Kidney epithelial cell (primary cell): ENCODE results near the gene GXYLT1. TPM values are rescaled to one million over a fixed set of nuclear protein-coding genes. Genes with fewer than 3 reads are reported as not detected.

ENCODE experiments used
- DNase-seq: peaks from one replicate; pipeline ENCODE4 v3.0.0-alpha.2; 2010; ENCODE audit warnings: low read depth
- H3K27me3 ChIP-seq: 2 replicates; pipeline ENCODE4 v1.6.0; 2011; ENCODE audit warnings: low read length; ENCODE audit not compliant: control insufficient read depth, insufficient read depth
- H3K36me3 ChIP-seq: 2 replicates; pipeline ENCODE4 v1.5.1; 2011; ENCODE audit warnings: low read length; ENCODE audit not compliant: control insufficient read depth, insufficient read depth
- H3K4me3 ChIP-seq: 2 replicates; pipeline ENCODE4 v1.5.1; 2011; ENCODE audit warnings: low read depth, mild to moderate bottlenecking, control low read depth, low read length
- total RNA-seq: library from RNA; depleted of rRNA; stranded (reverse); fragments of >200 nt; gene quantifications from 2 replicates; pipeline ENCODE4 v1.2.3, GENCODE V29; 2015
- TF ChIP-seq, protein P1 (sequence below): IDR thresholded peaks from 2 replicates; pipeline ENCODE4 v1.5.1; 2011; ENCODE audit warnings: mild to moderate bottlenecking, moderate library complexity, low read length, control low read depth, inconsistent platforms; ENCODE audit not compliant: insufficient read depth, poor library complexity, severe bottlenecking

Gene GXYLT1
- total RNA-seq, 1 donor from 2014 or later, result 23.6 TPM

- no peak overlapping the region for H3K4me3 ChIP-seq
- TF ChIP-seq, protein P1, sequence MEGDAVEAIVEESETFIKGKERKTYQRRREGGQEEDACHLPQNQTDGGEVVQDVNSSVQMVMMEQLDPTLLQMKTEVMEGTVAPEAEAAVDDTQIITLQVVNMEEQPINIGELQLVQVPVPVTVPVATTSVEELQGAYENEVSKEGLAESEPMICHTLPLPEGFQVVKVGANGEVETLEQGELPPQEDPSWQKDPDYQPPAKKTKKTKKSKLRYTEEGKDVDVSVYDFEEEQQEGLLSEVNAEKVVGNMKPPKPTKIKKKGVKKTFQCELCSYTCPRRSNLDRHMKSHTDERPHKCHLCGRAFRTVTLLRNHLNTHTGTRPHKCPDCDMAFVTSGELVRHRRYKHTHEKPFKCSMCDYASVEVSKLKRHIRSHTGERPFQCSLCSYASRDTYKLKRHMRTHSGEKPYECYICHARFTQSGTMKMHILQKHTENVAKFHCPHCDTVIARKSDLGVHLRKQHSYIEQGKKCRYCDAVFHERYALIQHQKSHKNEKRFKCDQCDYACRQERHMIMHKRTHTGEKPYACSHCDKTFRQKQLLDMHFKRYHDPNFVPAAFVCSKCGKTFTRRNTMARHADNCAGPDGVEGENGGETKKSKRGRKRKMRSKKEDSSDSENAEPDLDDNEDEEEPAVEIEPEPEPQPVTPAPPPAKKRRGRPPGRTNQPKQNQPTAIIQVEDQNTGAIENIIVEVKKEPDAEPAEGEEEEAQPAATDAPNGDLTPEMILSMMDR, result no peak
- H3K36me3 ChIP-seq, result no peaks in the 10 kb centered on the region
- H3K27me3 ChIP-seq, result no peaks in the 10 kb centered on the region
- no peak for DNase-seq
Observed at GRCh38 chr12:42102720-42103119, 42.0 kb downstream of the GXYLT1 start.

DNA sequence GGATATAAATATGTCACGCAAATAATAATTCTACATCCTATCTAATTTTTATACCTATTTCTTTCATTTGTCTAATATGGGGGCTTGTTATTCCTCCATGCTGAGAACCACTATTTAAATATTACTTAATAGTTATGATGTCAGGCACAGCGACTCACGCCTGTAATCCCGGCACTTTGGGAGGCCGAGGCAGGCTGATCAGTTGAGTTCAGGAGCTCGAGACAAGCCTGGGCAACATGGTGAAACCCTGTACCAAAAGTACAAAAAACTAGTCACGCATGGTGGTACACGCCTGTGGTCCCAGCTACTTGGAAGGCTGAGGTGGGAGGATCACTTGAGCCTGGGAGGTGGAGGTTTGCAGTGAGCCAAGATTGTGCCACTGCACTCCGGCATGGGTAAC, 45.2 kb downstream of the GXYLT1 start:
- Histone ChIP-seq H3K4me3 (no peak overlapping the region), H3K36me3 (no peaks in the 10 kb centered on the region), H3K27me3 (no peaks in the 10 kb centered on the region)
- DNase-seq, result no peak
- TF ChIP-seq, protein P1, result no peak

GRCh38 chr12:42097971-42098370, 46.7 kb downstream of the GXYLT1 start:
- H3K27me3 ChIP-seq, result no peaks in the 10 kb centered on the region
- H3K4me3 ChIP-seq, result no peak overlapping the region
- DNase-seq, result no peak
- TF ChIP-seq, protein P1, result no peak
- no peaks in the 10 kb centered on the region for H3K36me3 ChIP-seq

DNA sequence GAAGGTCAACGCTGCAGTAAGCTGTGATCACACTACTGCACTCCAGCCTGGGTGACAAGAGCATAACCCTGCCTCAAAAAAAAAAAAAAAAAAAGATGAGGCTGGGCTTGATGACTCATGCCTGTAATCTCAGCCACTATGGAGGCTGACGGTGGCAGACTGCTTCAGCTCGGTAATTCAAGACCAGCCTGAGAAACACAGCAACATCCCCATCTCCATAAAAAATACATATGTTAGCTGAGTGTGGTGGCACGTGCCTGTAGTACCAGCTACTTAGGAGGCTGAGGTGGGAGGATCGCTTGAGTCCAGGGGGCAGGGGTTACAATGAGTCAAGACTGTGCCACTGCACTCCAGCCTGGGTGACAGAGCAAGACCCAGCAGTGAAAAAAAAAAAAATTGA, 50.4 kb downstream of the GXYLT1 start:
- DNase-seq, result no peak
- H3K36me3 ChIP-seq, result no peaks in the 10 kb centered on the region
- no peaks in the 10 kb centered on the region for H3K27me3 ChIP-seq
- TF ChIP-seq, protein P1, result no peak
- H3K4me3 ChIP-seq, result no peak overlapping the region

DNA sequence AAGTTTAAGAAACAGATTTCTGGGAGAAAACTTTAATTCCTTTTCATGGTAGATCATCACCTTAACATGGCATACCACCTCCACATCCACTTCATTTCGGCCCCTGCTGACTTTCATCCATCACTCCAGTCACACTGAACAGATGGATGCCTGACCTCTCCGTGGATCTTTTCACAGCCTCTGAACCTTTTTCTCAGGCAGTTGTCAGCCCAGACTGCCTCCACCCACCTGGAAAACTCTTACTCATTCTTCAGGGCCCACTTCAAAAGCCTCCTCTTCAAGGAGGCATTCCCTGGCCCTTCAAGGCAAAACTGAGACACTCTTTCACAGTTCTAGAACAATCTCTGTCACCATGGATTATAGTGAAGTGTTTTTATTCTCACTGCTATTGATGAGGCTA, 52.9 kb downstream of the GXYLT1 start:
- DNase-seq, result no peak
- Histone ChIP-seq H3K27me3 (no peaks in the 10 kb centered on the region), H3K4me3 (no peak overlapping the region), H3K36me3 (no peaks in the 10 kb centered on the region)
- TF ChIP-seq, protein P1, result no peak

GRCh38 chr12:42090899-42091298, 53.8 kb downstream of the GXYLT1 start:
- no peaks in the 10 kb centered on the region for H3K36me3 ChIP-seq
- no peak overlapping the region for H3K4me3 ChIP-seq
- H3K27me3 ChIP-seq, result no peaks in the 10 kb centered on the region
- DNase-seq, result peak; percentile 37
- TF ChIP-seq, protein P1, result no peak
